ENCODE results near the gene FATE1. TPM values are rescaled to one million over a fixed set of nuclear protein-coding genes. Genes with fewer than 3 reads are reported as not detected.

Gene FATE1
- total RNA-seq, 1 experiment from 2014 or later = not detected

- H2AFZ ChIP-seq (ENCODE audit: low read length) = no peak overlapping the region
- TF ChIP-seq CTCF (conservative IDR thresholded peaks at IDR 0.05; ENCODE audit: low read depth, low read length) (peak; percentile 58), EZH2phosphoT487 (IDR thresholded peaks at IDR 0.05; ENCODE audit: borderline replicate concordance, low read length) (no peak), EZH2 (IDR thresholded peaks at IDR 0.05; ENCODE audit: low read length, unreplicated experiment) (no peak)
- H3K27me3 ChIP-seq (ENCODE audit: low read length) = no peaks in the 10 kb centered on the region
- H3K9me2 ChIP-seq (replicated peaks; ENCODE audit: low read length) = no peaks in the 10 kb centered on the region
- no peaks in the 10 kb centered on the region for H3K4me1 ChIP-seq (ENCODE audit: insufficient read depth, low read length)
- H3K36me3 ChIP-seq (ENCODE audit: low read depth, low read length) = no peaks in the 10 kb centered on the region
- no peaks in the 10 kb centered on the region for H4K20me1 ChIP-seq (ENCODE audit: low read length)
- POLR2A ChIA-PET (ENCODE audit: unreplicated experiment) = no interaction called here
- no peak overlapping the region for H3K4me3 ChIP-seq (ENCODE audit: low read length)
- intact Hi-C loops (cut with micrococcal nuclease) = no loop called here
- BruUV-seq (replicated peaks) = no TSS peak
- H3K27ac ChIP-seq (ENCODE audit: low read length) = no peak overlapping the region
- no peaks in the 10 kb centered on the region for H3K9me3 ChIP-seq (ENCODE audit: low read length)
- DNase-seq (peak; percentile 47), ATAC-seq (no peak)
- CTCF ChIA-PET = no interaction called here
- no peaks in the 10 kb centered on the region for H3K79me2 ChIP-seq (ENCODE audit: low read length)
- no peak overlapping the region for H3K9ac ChIP-seq (ENCODE audit: low read length)
- no peak overlapping the region for H3K4me2 ChIP-seq (ENCODE audit: low read length)
- H3F3A ChIP-seq (ENCODE audit: low read length, unreplicated experiment) = no peaks in the 10 kb centered on the region
Observed at GRCh38 chrX:151713849-151714248, 2.0 kb upstream of the FATE1 start.

GRCh38 chrX:151714362-151714761, 1.5 kb upstream of the FATE1 start:
- ChIA-PET CTCF (no interaction called here), POLR2A (ENCODE audit: unreplicated experiment) (no interaction called here)
- Histone ChIP-seq H3K9me3 (ENCODE audit: low read length) (no peaks in the 10 kb centered on the region), H3K9me2 (replicated peaks; ENCODE audit: low read length) (no peaks in the 10 kb centered on the region), H3K36me3 (ENCODE audit: low read depth, low read length) (no peaks in the 10 kb centered on the region), H4K20me1 (ENCODE audit: low read length) (no peaks in the 10 kb centered on the region), H3F3A (ENCODE audit: low read length, unreplicated experiment) (no peaks in the 10 kb centered on the region), H3K9ac (ENCODE audit: low read length) (no peak overlapping the region), H3K4me1 (ENCODE audit: insufficient read depth, low read length) (no peaks in the 10 kb centered on the region), H3K4me3 (ENCODE audit: low read length) (no peak overlapping the region), H3K27ac (ENCODE audit: low read length) (no peak overlapping the region), H3K27me3 (ENCODE audit: low read length) (no peaks in the 10 kb centered on the region), H3K79me2 (ENCODE audit: low read length) (no peaks in the 10 kb centered on the region), H2AFZ (ENCODE audit: low read length) (no peak overlapping the region), H3K4me2 (ENCODE audit: low read length) (no peak overlapping the region)
- no TSS peak for BruUV-seq (replicated peaks)
- TF ChIP-seq EZH2phosphoT487 (IDR thresholded peaks at IDR 0.05; ENCODE audit: borderline replicate concordance, low read length) (no peak), CTCF (conservative IDR thresholded peaks at IDR 0.05; ENCODE audit: low read depth, low read length) (no peak), EZH2 (IDR thresholded peaks at IDR 0.05; ENCODE audit: low read length, unreplicated experiment) (no peak)
- DNase-seq (no peak), ATAC-seq (no peak)
- intact Hi-C loops (cut with micrococcal nuclease) = no loop called here

- intact Hi-C loops (cut with micrococcal nuclease) = no loop called here
- no peaks in the 10 kb centered on the region for H3K27me3 ChIP-seq (ENCODE audit: low read length)
- no peak overlapping the region for H2AFZ ChIP-seq (ENCODE audit: low read length)
- H3K4me1 ChIP-seq (ENCODE audit: insufficient read depth, low read length) = no peaks in the 10 kb centered on the region
- H3K4me3 ChIP-seq (ENCODE audit: low read length) = no peak overlapping the region
- no peaks in the 10 kb centered on the region for H3K9me3 ChIP-seq (ENCODE audit: low read length)
- H3K36me3 ChIP-seq (ENCODE audit: low read depth, low read length) = no peaks in the 10 kb centered on the region
- H3F3A ChIP-seq (ENCODE audit: low read length, unreplicated experiment) = no peaks in the 10 kb centered on the region
- DNase-seq = no peak
- H3K27ac ChIP-seq (ENCODE audit: low read length) = no peak overlapping the region
- no peak for ATAC-seq
- no peaks in the 10 kb centered on the region for H3K79me2 ChIP-seq (ENCODE audit: low read length)
- no peaks in the 10 kb centered on the region for H3K9me2 ChIP-seq (replicated peaks; ENCODE audit: low read length)
- H3K9ac ChIP-seq (ENCODE audit: low read length) = no peak overlapping the region
- H4K20me1 ChIP-seq (ENCODE audit: low read length) = no peaks in the 10 kb centered on the region
- POLR2A ChIA-PET (ENCODE audit: unreplicated experiment) = no interaction called here
- H3K4me2 ChIP-seq (ENCODE audit: low read length) = no peak overlapping the region
- no peak for TF ChIP-seq CTCF (conservative IDR thresholded peaks at IDR 0.05; ENCODE audit: low read depth, low read length)
- TF ChIP-seq EZH2phosphoT487 (IDR thresholded peaks at IDR 0.05; ENCODE audit: borderline replicate concordance, low read length) = no peak
- no peak for TF ChIP-seq EZH2 (IDR thresholded peaks at IDR 0.05; ENCODE audit: low read length, unreplicated experiment)
- CTCF ChIA-PET = no interaction called here
- BruUV-seq (replicated peaks) = no TSS peak
Observed at GRCh38 chrX:151722241-151722846, 6.5 kb downstream of the FATE1 start.

Data from PC-3 (cell line).